GM15510 (cell line): ENCODE measurements around the gene SAC3D1.

Experiments
- POLR2A ChIP-seq: IDR thresholded peaks from 3 replicates; pipeline ENCODE4 v1.6.1; 2011; ENCODE audit warnings: borderline replicate concordance; ENCODE audit not compliant: insufficient read length; ENCODE audit errors: extremely low read depth

Gene SAC3D1

DNA sequence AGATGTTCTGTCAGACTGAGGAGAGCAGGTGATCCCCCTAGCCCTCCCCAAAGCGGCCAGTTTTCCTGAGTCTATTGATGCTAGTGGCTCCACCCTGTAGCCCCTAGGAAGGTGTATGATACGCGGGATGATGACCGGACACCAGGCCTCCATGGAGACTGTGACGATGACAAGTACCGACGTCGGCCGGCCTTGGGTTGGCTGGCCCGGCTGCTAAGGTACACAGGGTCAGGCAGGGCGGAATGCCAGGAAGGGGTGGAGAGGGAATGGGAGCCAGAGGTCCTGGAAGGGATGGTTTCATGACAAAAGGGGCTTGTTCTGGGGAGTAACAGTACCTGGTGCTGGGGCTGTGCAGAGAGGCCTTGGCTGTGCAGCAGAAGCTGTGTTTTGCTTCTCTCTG, 46.2 kb downstream of the SAC3D1 start:
- TF ChIP-seq POLR2A, result no peak

DNA sequence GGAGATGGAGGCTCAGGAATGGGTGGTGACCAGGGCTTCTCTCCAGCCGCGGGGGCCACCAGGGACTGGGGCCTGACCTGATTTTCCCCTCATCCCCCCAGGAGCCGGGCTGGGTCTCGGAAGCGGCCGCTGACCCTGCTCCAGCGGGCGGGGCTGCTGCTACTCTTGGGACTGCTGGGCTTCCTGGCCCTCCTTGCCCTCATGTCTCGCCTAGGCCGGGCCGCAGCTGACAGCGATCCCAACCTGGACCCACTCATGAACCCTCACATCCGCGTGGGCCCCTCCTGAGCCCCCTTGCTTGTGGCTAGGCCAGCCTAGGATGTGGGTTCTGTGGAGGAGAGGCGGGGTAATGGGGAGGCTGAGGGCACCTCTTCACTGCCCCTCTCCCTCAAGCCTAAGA, 46.8 kb downstream of the SAC3D1 start:
- no peak for TF ChIP-seq POLR2A

DNA sequence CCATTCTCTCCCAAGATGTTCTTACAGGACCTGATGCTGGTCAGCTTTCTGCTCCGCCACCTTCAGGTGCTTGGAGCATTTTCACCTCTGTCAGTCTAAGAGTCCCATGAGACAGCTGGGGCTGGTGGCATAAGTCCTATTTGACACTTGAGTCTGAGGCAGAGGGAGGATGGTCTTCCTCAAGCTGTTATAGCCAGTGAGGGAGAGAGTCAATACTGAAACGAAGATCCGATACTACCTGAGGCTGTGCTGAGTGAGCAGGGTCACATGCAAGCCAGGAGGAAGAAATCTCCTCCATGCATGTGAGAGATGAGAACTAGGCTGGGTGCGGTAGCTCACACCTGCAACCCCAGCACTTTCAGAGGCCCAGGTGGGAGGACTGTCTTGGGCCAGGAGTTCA, 48.6 kb downstream of the SAC3D1 start:
- no peak for TF ChIP-seq POLR2A

DNA sequence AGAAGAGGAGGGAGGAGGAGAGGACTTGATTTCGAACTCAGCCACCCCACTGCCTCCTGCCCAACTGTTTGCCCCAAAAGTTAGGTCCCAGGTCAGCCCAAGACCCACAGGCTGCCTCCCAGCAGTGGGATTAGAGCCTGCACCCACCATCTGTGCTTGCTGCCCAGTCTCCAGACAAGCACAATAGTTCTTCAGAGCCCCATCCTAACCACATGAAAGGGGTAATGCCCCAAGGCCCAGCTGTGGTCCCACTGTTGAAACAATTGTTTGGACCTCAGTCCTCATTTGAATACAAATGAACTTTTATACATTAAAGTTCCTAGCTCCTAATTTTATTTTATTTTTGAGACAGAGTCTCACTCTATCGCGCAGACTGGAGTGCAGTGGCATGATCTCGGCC, 49.6 kb downstream of the SAC3D1 start:
- no peak for TF ChIP-seq POLR2A
